Brain microvascular endothelial cell (primary cell): Measurements from ENCODE around the gene LUC7L2.
"Not testable (repeated sequence)": the region's sequence is repeated elsewhere in the genome, so short reads cannot be mapped to it uniquely, and the experiment has no call there.

Experiments
- DNase-seq: peaks from one replicate; pipeline ENCODE4 v3.0.0-alpha.2; 2020
- H3K27ac ChIP-seq: fragments of 250-450 bp; sonication (Bioruptor Pico); 2 replicates; pipeline ENCODE4 v1.5.1; 2020; ENCODE audit warnings: mild to moderate bottlenecking, moderate library complexity
- H3K27me3 ChIP-seq: fragments of 250-450 bp; sonication (Bioruptor Pico); replicated peaks from 2 replicates; pipeline ENCODE4 v1.5.1; 2020; ENCODE audit warnings: mild to moderate bottlenecking
- H3K36me3 ChIP-seq: fragments of 250-450 bp; sonication (Bioruptor Pico); replicated peaks from 2 replicates; pipeline ENCODE4 v1.5.1; 2020; ENCODE audit warnings: mild to moderate bottlenecking
- H3K4me3 ChIP-seq: 2 replicates; pipeline ENCODE4 v1.5.1; 2011; ENCODE audit warnings: low read depth, mild to moderate bottlenecking, control low read depth, low read length, moderate library complexity
- CTCF ChIP-seq: IDR thresholded peaks from 2 replicates; pipeline ENCODE4 v1.5.1; 2011; ENCODE audit warnings: low read depth, mild to moderate bottlenecking, moderate library complexity, low read length, control low read depth, inconsistent platforms; ENCODE audit errors: missing control alignments
- in situ Hi-C: cut with HindIII; loops from 2 replicates; pipeline ENCODE4 v1.10.0; 2017; ENCODE audit warnings: low sequenced_read_pairs, low pct_ligation_motif_present

The LUC7L2 gene

GRCh38 chr7:139457153-139457946 is 97.7 kb downstream of the LUC7L2 start:
- in situ Hi-C loops = no loop called here
- Histone ChIP-seq H3K36me3 (no peaks in the 10 kb centered on the region), H3K27me3 (no peaks in the 10 kb centered on the region), H3K4me3 (no peak overlapping the region), H3K27ac (no peak overlapping the region)
- no peak for TF ChIP-seq CTCF
- DNase-seq = no peak

- H3K36me3 ChIP-seq, DNase-seq, H3K27me3 ChIP-seq, H3K4me3 ChIP-seq, in situ Hi-C loops, H3K27ac ChIP-seq: not testable (repeated sequence)
Measured at GRCh38 chr7:139463421-139463820, 103.7 kb downstream of the LUC7L2 start.

- DNase-seq, H3K36me3 ChIP-seq, H3K4me3 ChIP-seq, H3K27me3 ChIP-seq, H3K27ac ChIP-seq, in situ Hi-C loops: not testable (repeated sequence)
Measured at GRCh38 chr7:139464511-139464910, 104.8 kb downstream of the LUC7L2 start.

GRCh38 chr7:139465072-139465471 is 105.4 kb downstream of the LUC7L2 start:
- H3K27me3 ChIP-seq, DNase-seq, H3K36me3 ChIP-seq, H3K27ac ChIP-seq, in situ Hi-C loops, H3K4me3 ChIP-seq: not testable (repeated sequence)

- in situ Hi-C loops, DNase-seq, H3K27me3 ChIP-seq, H3K36me3 ChIP-seq, H3K27ac ChIP-seq, H3K4me3 ChIP-seq: not testable (repeated sequence)
Measured at GRCh38 chr7:139467729-139468128, 108.0 kb downstream of the LUC7L2 start.

GRCh38 chr7:139468281-139468680 is 108.6 kb downstream of the LUC7L2 start:
- H3K4me3 ChIP-seq, H3K27me3 ChIP-seq, H3K36me3 ChIP-seq, in situ Hi-C loops, DNase-seq, H3K27ac ChIP-seq: not testable (repeated sequence)

GRCh38 chr7:139471740-139472353 is 112.2 kb downstream of the LUC7L2 start:
- TF ChIP-seq CTCF = no peak
- H3K27me3 ChIP-seq = no peaks in the 10 kb centered on the region
- no peak for DNase-seq
- no peak overlapping the region for H3K27ac ChIP-seq
- H3K4me3 ChIP-seq = no peak overlapping the region
- in situ Hi-C loops = no loop called here
- no peaks in the 10 kb centered on the region for H3K36me3 ChIP-seq
